ENCODE results near the gene MAP3K12. TPM values are rescaled to one million over a fixed set of nuclear protein-coding genes. Genes with fewer than 3 reads are reported as not detected.

Gene MAP3K12
- total RNA-seq, 1 donor from 2014 or later, result 17.0 TPM

GRCh38 chr12:53508534-53509170 lies 9.4 kb upstream of the MAP3K12 start:
- DNase-seq (ENCODE audit: low read depth), result peak; percentile 84

GRCh38 chr12:53507603-53507885 lies 8.3 kb upstream of the MAP3K12 start:
- no peak for DNase-seq (ENCODE audit: low read depth)

GRCh38 chr12:53506881-53507602 lies 7.8 kb upstream of the MAP3K12 start, which contains the start of gene NPFF:
Gene NPFF, minus strand, starts transcription at chr12:53507484. Its CDS starts 10 bp downstream, at chr12:53507474.
- no peak for DNase-seq (ENCODE audit: low read depth)

- peak; percentile 54 for DNase-seq (ENCODE audit: low read depth)
Observed at GRCh38 chr12:53506450-53506785, 7.2 kb upstream of the MAP3K12 start.

GRCh38 chr12:53505555-53506449 lies 6.5 kb upstream of the MAP3K12 start:
- DNase-seq (ENCODE audit: low read depth), result peak; percentile 55

GRCh38 chr12:53505086-53505485 lies 5.8 kb upstream of the MAP3K12 start:
- DNase-seq (ENCODE audit: low read depth), result peak; percentile 74

- no peak for DNase-seq (ENCODE audit: low read depth)
Observed at GRCh38 chr12:53504004-53504920, 5.0 kb upstream of the MAP3K12 start.

GRCh38 chr12:53502983-53503728 lies 3.9 kb upstream of the MAP3K12 start:
- no peak for DNase-seq (ENCODE audit: low read depth)

- DNase-seq (ENCODE audit: low read depth), result no peak
Observed at GRCh38 chr12:53502331-53502730, 3.1 kb upstream of the MAP3K12 start.

- no peak for DNase-seq (ENCODE audit: low read depth)
Observed at GRCh38 chr12:53501615-53502181, 2.4 kb upstream of the MAP3K12 start.

- DNase-seq (ENCODE audit: low read depth), result peak; percentile 100
Observed at GRCh38 chr12:53500776-53501614, 1.7 kb upstream of the MAP3K12 start, which contains the start of gene TARBP2. Gene TARBP2, plus strand, starts transcription at chr12:53501283. Its CDS starts 126 bp downstream, at chr12:53501409.

GRCh38 chr12:53500142-53500775 lies 1.0 kb upstream of the MAP3K12 start:
- peak; percentile 62 for DNase-seq (ENCODE audit: low read depth)

- no peak for DNase-seq (ENCODE audit: low read depth)
Observed at GRCh38 chr12:53498235-53498630, 1.0 kb downstream of the MAP3K12 start.

GRCh38 chr12:53497461-53497860 lies 1.8 kb downstream of the MAP3K12 start:
- DNase-seq (ENCODE audit: low read depth), result no peak

GRCh38 chr12:53496752-53497032 lies 2.6 kb downstream of the MAP3K12 start:
- no peak for DNase-seq (ENCODE audit: low read depth)

GRCh38 chr12:53495903-53496751 lies 3.1 kb downstream of the MAP3K12 start:
- peak; percentile 94 for DNase-seq (ENCODE audit: low read depth)

GRCh38 chr12:53493610-53494391 lies 5.5 kb downstream of the MAP3K12 start:
- no peak for DNase-seq (ENCODE audit: low read depth)
